SK-N-SH (cell line): ENCODE measurements around the gene MPV17L2. TPM values are rescaled to one million over a fixed set of nuclear protein-coding genes. Genes with fewer than 3 reads are reported as not detected.

Experiments used
- CHD2 ChIP-seq: fragments of 150-350 bp; IDR thresholded peaks from 2 replicates; pipeline ENCODE4 v1.6.1; 2018; ENCODE audit warnings: low read length; ENCODE audit not compliant: partially characterized antibody
- RAD21 ChIP-seq: IDR thresholded peaks from 2 replicates; pipeline ENCODE4 v1.6.1; 2012; ENCODE audit warnings: mild to moderate bottlenecking, low read length
- polyA plus RNA-seq, 3 experiments: library from polyadenylated mRNA; depleted of rRNA; stranded (reverse); fragments of >200 nt; gene quantifications; 2 replicates each; pipeline ENCODE4 v1.2.3, GENCODE V29; 2012
- small RNA-seq, 7 experiments: library from RNA; depleted of rRNA; stranded (forward); fragments of <200 nt; gene quantifications; one replicate each; pipeline ENCODE3, GENCODE V24; 2012
- TF ChIP-seq, protein P1 (sequence below): IDR thresholded peaks from 2 replicates; pipeline ENCODE4 v1.4.0; 2012; ENCODE audit warnings: low read depth

Gene MPV17L2
- polyA plus RNA-seq, 1 of the 3 experiments (the other 2 are of a cell fraction) = 17.5 TPM

DNA sequence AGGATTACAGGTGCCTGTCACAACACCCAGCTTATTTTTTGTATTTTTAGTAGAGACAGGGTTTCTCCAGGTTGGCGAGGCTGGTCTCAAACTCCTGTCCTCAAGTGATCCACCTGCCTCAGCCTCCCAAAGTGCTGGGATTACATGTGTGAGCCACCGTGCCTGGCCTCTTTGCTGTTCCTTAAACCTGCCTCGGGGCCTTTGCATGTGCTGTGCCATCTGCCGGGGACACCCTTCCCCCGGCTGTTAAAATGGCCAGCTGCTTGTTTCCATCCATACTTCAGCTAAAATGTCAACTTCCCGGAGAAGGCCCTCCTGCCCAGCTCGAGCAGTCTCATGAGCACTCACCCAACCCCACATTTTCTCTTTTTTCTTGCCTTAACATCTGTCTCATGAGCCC lies 52.3 kb downstream of the MPV17L2 start (continued):
- no peak for TF ChIP-seq CHD2
- TF ChIP-seq, protein P1, sequence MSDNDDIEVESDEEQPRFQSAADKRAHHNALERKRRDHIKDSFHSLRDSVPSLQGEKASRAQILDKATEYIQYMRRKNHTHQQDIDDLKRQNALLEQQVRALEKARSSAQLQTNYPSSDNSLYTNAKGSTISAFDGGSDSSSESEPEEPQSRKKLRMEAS = no peak
- TF ChIP-seq RAD21 = no peak

Small RNA genes lying within 50 kb of the gene (small RNA-seq; reads per million reads assigned to genes)
- gene IFI30 = 0 to 3.4 (median 0) reads per million in 7 experiments

Other genes with a start within 250 kb of the MPV17L2 start
- 2.7 and 3.6 TPM in 2 replicates for gene KCNN1, start 226.1 kb upstream of the MPV17L2 start, polyA plus RNA-seq (2012; rRNA removed)
- gene ARRDC2, start 185.0 kb upstream of the MPV17L2 start, polyA plus RNA-seq (2012; rRNA removed) = 5.5 and 6.3 TPM in 2 replicates
- gene IL12RB1, start 106.3 kb upstream of the MPV17L2 start, polyA plus RNA-seq (2012; rRNA removed) = 0.02 TPM in 1 of 2 replicates, not detected in the other
- 3.1 and 4.5 TPM in 2 replicates for gene MAST3, start 95.4 kb upstream of the MPV17L2 start, polyA plus RNA-seq (2012; rRNA removed)
- 27.5 and 36.6 TPM in 2 replicates for gene PIK3R2, start 40.1 kb upstream of the MPV17L2 start, polyA plus RNA-seq (2012; rRNA removed)
- gene IFI30, start 19.4 kb upstream of the MPV17L2 start, polyA plus RNA-seq (2012; rRNA removed) = 10.7 and 11.6 TPM in 2 replicates
- 9.1 and 9.7 TPM in 2 replicates for gene RAB3A, start 10.8 kb downstream of the MPV17L2 start, polyA plus RNA-seq (2012; rRNA removed)
- 0.36 and 1.0 TPM in 2 replicates for gene PDE4C, start 33.2 kb downstream of the MPV17L2 start, polyA plus RNA-seq (2012; rRNA removed)
- gene IQCN, start 81.2 kb downstream of the MPV17L2 start, polyA plus RNA-seq (2012; rRNA removed) = 1.9 and 2.5 TPM in 2 replicates
- gene JUND, start 88.4 kb downstream of the MPV17L2 start, polyA plus RNA-seq (2012; rRNA removed) = 92.5 and 115 TPM in 2 replicates
- gene LSM4, start 129.9 kb downstream of the MPV17L2 start, polyA plus RNA-seq (2012; rRNA removed) = 235 and 277 TPM in 2 replicates
- 13.8 and 13.9 TPM in 2 replicates for gene PGPEP1, start 147.4 kb downstream of the MPV17L2 start, polyA plus RNA-seq (2012; rRNA removed)
- 74.1 and 129 TPM in 2 replicates for gene GDF15, start 192.9 kb downstream of the MPV17L2 start, polyA plus RNA-seq (2012; rRNA removed)
- not detected in 2 replicates for gene LRRC25, start 204.4 kb downstream of the MPV17L2 start, polyA plus RNA-seq (2012; rRNA removed)
- 22.5 and 24.9 TPM in 2 replicates for gene SSBP4, start 226.2 kb downstream of the MPV17L2 start, polyA plus RNA-seq (2012; rRNA removed)
- gene ISYNA1, start 244.9 kb downstream of the MPV17L2 start, polyA plus RNA-seq (2012; rRNA removed) = 48.0 and 49.4 TPM in 2 replicates